ENCODE results near the gene PCDHA1. TPM values are rescaled to one million over a fixed set of nuclear protein-coding genes. Genes with fewer than 3 reads are reported as not detected.

PCDHA1 gene
- total and polyA plus RNA-seq, 9 of the 15 experiments (the other 6 are each of a cell fraction or from before 2014, with no cell fraction given) = not detected

- Histone ChIP-seq H3K4me1 (replicated peaks in 1 of 2; ENCODE audit: control insufficient read depth in 2 of 2, insufficient read depth in 2 of 2, low read length in 2 of 2) (no peaks in the 10 kb centered on the region), H3K4me2 (ENCODE audit: insufficient read depth, low read length) (no peak overlapping the region), H4K20me1 (replicated peaks; ENCODE audit: control insufficient read depth, insufficient read depth, low read length) (no peaks in the 10 kb centered on the region), H3K79me2 (ENCODE audit: control insufficient read depth, insufficient read depth, low read length) (no peaks in the 10 kb centered on the region), H3K9me1 (ENCODE audit: control insufficient read depth, insufficient read depth, low read length) (no peaks in the 10 kb centered on the region), H3K27ac (ENCODE audit: extremely low read depth, low read depth, low read length) (no peak overlapping the region), H2AFZ (ENCODE audit: low read depth, low read length) (no peak overlapping the region), H3K27me3 (ENCODE audit: control insufficient read depth in 2 of 2, insufficient read depth in 2 of 2, low read length in 2 of 2) (no peaks in the 10 kb centered on the region), H3K9me3 (replicated peaks; ENCODE audit: control insufficient read depth, insufficient read depth, low read depth, low read length) (no peaks in the 10 kb centered on the region), H3K9ac (ENCODE audit: insufficient read depth in 1 of 2, low read depth in 2 of 2, low read length in 2 of 2) (no peak overlapping the region), H3K4me3 (no peak overlapping the region), H3K36me3 (ENCODE audit: control insufficient read depth, insufficient read depth, low read length) (no peaks in the 10 kb centered on the region)
- intact Hi-C loops (cut with micrococcal nuclease) (no loop called here), in situ Hi-C loops (cut with MboI) (no loop called here)
- FAIRE-seq (no peak), DNase-seq (ENCODE audit: extremely low read depth in 1 of 4, low spot score in 3 of 4) (no peak), ATAC-seq (no peak)
- no peak for TF ChIP-seq AFF1 (IDR thresholded peaks at IDR 0.05; ENCODE audit: low read depth in 1 of 2, partially characterized antibody in 2 of 2)
- TF ChIP-seq ZNF408 (CRISPR knock-in tag; IDR thresholded peaks at IDR 0.05; ENCODE audit: low read depth) = no peak
- CTCF ChIA-PET (ENCODE audit: low intra/inter-chr PET ratio) = no interaction called here
- POLR2A ChIA-PET = no interaction called here
- 0% methylated on average over 1 of the region's 1 CpG for WGBS (ENCODE audit: insufficient coverage, low coverage, missing lambda C conversion rate)
- BruUV-seq (replicated peaks) = no TSS peak
Measured at GRCh38 chr5:140978983-140979382, 193.0 kb downstream of the PCDHA1 start.

Data from K562 (cell line).